NB4 (cell line): ENCODE measurements around the gene SUSD2.

Experiments
- CTCF ChIP-seq: IDR thresholded peaks from one replicate; pipeline ENCODE4 v1.5.1; 2012; ENCODE audit warnings: low read depth, low read length
- POLR2A ChIP-seq: IDR thresholded peaks from 2 replicates; pipeline ENCODE4 v1.6.1; 2011; ENCODE audit warnings: mild to moderate bottlenecking; ENCODE audit not compliant: insufficient read length; ENCODE audit errors: extremely low read depth

GRCh38 chr22:24153353-24153752 is 27.9 kb upstream of the SUSD2 start:
- no peak for TF ChIP-seq POLR2A
- TF ChIP-seq CTCF = no peak
